HG03196 (cell line): ENCODE results near the gene PRPF40B.

ENCODE experiments used
- ATAC-seq: cut with Tn5 transposase; IDR thresholded peaks from one replicate; pipeline ENCODE4 v1.9.1; 2021; ENCODE audit not compliant: unreplicated experiment

PRPF40B gene

DNA sequence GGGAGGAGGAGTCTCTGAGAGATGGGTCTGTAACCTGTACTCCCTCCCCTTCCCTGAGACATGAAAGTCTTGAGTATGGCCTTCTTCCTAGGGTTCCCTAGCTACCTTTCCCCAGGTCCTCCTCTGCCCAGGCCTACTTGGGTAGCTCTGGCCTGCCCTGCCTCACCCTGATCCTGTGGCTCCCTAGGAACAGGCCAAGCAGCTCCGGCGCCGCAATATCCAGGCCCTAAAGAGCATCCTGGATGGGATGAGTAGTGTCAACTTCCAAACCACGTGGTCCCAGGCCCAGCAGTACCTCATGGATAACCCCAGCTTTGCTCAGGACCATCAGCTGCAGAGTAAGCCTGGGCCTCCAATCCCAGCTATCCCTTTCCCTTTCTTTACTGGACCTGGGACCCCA lies 12.3 kb downstream of the PRPF40B start:
- ATAC-seq, result no peak

DNA sequence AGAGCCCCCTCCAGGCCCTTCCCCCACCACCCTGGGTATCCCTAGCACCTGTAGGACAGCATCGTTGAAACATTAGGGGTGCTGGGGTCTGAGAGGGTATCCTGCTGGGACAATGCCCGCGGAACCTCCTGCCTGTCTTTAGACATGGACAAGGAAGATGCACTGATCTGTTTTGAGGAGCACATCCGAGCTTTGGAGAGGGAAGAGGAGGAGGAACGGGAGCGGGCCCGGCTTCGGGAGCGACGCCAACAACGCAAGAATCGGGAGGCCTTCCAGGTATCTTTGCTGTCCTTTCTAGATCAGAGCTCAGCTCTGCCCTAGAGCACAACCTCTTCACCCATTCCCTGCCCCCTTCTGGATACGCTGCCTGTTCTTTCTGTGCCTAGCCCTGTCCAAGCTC lies 13.2 kb downstream of the PRPF40B start:
- no peak for ATAC-seq

DNA sequence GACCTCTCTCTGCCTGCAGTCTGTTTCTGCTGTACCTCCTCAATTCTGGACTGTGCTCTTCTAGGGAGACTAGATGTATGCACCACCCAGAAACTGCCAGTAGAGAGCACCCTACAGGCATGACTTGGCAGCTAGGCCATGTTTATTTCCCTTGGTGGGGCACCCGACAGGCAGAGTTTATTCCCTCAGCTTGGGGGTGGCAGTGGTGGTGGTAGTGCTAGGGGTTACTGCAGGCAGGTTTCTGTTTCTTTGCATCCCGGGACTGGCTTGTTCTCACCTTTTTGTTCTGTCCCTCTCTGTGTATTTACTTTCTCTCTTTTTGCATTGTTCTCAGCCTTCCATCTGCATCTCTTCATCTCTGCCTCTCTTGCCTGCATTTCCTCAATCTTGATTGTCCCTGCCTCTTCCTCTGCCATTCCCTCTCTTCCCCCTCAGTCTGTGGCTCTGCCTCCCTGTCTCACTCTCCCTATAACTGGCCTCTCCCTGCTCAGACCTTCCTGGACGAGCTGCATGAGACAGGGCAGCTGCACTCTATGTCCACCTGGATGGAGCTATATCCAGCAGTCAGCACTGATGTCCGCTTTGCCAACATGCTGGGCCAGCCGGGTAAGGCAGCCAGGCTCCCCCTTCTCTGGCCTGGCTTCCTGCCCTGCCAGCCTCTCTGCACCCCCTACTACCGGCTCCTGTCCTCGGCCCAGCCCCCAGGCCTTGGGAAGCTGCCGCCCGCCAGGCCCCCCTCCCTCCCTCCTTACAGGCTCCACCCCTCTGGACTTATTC lies 13.8 kb downstream of the PRPF40B start:
- no peak for ATAC-seq

DNA sequence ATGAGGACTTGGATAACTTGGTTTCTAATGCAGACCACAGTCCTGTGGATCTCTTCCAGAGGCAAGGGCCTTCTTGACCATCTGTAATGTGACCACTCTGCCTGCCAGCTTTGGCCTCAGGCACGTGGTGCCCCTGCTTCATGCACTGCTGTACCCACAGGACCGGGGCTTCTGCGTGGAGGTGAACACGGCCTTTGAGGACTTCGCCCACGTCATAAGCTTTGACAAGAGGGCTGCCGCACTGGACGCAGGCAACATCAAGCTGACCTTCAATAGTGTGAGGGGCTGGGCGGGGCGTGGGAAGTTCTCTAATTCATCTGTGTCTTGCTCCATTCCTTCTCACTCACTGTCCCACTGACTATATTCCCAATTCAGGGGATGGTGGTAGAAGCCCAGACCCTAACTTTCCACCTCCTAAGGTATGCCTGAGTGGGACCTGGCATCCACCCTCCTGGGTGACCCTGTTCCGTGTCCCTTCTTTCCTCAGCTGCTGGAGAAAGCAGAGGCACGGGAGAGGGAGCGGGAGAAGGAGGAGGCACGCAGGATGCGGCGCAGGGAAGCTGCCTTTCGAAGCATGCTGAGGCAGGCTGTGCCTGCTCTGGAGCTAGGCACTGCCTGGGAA lies 18.5 kb downstream of the PRPF40B start:
- ATAC-seq, result no peak

DNA sequence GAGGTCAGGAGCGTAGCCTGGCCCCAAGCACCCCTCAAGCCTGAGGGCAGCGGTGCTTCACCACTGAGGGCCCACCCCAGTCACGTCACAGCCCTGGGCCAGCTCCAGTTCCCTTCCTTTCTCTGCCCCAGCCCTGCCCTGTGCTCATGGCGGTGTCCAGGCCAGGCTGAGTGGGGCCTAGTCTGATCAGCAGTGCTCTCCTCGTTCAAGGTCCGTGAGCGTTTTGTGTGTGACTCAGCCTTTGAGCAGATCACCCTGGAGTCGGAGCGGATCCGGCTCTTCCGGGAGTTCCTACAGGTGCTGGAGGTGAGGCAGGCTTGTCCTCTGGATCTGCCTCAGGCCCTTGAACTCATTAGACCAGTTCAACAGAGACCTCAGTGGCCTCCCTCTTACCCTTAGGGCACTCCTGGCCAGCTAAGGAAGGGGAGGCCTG lies 19.0 kb downstream of the PRPF40B start:
- no peak for ATAC-seq

DNA sequence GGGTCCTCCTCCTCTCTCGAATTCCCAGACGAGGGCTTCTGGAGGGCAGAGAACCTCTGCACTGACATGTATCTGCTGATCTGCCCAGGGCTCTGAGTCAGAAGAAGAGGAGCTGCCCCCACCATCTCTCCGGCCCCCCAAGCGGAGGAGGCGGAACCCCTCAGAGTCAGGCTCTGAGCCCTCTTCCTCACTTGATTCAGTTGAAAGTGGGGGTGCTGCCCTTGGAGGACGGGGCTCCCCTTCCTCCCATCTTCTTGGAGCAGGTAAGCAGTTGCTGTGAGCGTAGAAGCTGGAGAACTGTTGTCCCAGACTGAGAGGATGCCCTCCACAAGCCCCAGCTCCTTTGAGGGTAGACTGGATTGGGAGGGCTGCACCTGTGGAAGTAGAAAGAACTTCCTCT lies 19.8 kb downstream of the PRPF40B start:
- no peak for ATAC-seq

DNA sequence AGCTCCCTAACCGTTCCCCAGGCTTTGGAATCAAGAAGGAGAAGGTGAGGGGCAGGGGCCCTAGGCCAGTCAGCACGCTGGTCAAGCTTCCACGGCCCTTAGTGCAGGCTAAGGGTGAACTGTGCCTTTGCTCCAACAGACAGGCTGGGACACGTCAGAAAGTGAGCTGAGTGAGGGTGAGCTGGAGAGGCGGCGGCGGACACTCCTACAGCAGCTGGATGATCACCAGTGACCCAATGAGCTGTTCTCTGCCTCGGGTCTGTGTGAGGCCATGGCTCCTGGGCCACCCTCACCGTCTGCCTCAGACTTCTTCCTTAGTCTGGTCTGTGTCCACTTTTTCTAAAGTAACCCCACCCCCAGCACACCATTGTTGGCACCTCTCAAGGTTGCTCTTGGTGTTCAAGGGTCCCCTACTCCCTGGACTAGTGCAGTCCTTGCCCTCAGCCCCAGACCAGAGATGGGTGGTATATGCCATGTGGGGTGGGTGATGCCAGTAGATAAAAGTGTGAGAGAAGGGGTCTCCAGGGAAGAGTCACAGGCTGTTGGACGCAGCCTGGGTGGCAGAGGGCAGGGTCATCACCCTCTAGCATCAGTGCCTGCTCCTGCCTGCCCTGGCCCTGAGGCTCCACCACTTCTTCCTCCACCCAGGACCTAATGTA lies 20.7 kb downstream of the PRPF40B start:
- ATAC-seq, result no peak

DNA sequence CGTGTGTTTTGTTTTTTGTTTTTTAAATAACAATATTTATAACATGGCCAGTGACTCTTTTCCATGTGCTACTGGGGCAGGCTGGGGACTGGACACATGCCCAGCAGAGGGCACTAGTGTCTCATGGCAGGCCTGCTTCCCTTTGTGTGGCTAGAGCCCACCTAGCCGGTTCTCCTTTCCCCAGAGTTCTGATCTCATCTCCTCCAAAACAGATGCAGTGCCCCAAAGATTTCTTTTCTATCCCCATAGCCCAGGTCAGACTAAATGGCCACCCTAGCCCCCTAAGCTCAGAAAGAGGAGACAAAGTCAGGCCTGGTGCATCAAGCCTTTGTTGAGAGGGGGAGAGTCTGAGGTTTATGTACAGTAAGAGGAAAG lies 21.2 kb downstream of the PRPF40B start:
- ATAC-seq, result no peak

DNA sequence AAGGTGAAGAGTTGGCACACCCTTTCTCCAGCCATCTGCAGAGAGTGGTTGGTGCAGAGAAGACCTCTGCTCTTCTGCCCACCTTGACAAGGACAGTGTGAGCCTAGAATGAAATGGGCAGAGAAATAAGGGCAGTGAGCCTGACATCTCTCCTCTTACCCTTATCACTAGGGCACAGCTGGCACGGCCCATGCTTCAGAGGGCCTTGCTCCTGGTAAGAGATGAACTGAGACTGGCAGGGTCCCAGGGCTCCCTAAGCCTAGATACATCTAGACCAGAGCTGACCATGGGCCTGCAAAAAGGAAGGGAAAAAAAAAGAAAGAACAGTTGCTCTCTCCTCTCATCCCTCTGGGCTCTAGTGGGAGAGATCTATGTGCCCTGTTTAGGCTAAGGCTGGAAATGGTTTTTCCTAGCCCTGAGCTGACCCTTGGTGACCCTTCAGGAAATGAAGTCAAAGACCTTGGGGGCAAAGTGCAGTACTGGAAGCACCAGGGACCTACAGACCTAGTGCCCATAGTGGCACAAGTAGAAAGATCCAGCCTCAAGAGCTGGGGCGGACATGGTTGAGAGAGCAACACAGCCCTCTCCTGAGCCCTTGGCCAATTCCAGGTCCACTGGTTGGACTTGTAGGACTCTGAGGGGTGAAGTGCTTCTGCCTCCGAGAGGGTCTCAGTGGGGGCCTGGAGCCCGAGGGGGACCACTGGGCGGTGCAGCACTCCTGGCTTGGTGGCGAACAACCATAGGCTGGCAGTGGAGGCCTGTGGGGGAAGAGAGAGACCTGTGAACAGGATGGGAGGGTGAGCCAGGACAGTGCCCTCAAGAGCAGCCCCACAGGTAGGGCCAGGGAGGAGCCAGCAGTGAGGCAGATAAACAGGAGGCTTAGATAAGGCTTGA lies 22.0 kb downstream of the PRPF40B start:
- ATAC-seq, result no peak

DNA sequence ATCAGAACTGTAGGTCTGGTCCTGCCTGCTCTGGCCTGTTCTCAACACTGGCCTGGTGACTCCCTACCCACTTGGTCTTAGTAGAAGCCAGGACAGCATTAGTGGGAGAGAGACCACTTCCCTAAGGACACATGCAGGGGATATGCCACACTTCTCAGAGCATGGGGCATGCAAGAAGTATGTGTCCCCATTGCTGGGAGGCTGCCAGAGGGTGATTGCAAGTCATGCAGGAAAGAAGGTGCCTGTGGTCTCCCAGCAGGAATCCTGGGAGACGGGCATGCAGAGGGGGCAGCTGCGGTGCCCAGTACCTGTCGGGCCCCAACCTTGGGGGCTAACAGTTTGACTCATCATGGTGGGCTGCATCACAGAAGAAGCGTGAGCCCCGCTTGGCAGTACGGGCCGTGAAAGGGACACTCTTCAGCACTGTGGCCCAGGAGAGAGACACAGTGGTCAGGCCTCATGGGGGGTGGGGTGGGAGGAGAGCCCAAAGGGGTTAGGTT lies 23.0 kb downstream of the PRPF40B start:
- no peak for ATAC-seq

DNA sequence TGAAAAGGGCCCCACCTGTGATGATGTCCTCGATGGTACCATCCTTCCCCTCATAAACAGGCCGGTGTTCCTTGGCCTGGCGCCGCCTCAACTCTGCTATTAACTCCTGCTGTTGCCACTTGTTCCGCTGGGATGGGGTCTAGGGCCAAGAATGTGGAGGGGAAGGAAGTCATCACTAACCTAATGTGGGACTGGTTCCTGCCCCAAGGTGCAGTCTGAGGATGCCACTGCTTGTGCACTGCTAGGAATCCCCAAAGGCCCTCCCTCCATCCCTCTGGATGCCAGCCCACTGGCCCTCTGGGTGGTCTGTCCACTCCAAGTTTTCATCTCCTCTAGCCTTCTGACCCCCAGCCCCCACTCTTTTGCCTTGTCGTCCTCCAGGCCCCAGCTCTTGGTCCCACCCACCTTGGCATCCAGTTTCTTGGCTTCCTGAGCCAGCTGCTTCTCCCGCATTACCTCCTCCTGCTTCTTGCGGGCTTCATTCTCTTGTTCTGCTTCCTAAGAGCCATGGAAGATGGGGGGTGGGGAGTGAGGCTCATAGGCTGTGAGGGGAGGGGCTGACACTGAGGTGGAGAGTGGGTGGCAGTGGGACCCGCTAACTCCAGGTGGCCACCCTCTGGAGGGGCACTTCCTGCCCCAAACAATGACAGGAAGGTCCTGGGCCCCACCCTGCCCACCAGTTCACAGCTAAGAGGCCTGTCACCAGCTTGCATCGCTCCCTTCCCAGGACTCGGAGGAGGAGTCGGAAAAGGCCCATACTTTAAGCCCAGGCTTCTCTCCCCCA lies 23.7 kb downstream of the PRPF40B start:
- no peak for ATAC-seq

DNA sequence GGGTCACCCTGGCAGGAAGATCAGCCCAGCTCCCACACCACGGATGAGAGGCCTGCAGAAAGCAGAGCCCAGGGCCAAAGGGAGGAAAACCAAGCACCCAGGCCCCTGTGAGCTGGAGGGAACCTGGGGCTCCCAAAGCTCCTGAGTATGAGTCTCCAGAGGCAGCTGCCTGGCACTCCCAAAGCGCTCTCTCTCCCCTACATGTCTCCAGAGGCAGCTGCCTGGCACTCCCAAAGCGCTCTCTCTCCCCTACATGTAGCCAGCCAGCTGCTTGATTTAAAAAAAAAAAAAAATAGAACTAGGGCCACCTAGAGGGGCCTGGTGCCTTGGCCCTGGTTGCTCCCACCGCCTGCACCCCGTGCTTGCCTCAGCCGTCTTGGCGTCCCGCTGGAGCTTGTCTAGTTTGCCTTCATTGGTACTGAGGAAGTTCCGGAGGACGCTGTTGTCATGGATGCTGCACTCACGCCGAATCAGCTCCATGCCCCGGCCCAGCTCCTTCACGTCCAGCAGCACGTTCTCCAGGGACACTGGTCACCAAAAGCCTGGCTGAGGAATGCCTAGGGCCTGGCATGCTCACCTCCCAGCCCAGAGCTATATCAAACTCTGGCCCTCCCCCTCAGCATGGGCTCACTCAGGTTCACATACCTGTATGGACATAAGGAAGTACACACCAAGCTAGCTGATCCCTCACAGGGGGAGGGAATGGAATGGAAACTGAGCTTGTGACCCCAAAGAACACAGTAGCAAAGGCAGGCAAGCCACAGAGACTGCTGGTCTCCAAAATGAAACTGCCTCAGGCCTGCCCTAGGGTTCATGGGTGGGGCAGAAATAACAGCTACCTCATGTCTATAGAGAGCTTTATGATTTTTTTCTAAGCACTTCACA lies 24.7 kb downstream of the PRPF40B start:
- no peak for ATAC-seq

DNA sequence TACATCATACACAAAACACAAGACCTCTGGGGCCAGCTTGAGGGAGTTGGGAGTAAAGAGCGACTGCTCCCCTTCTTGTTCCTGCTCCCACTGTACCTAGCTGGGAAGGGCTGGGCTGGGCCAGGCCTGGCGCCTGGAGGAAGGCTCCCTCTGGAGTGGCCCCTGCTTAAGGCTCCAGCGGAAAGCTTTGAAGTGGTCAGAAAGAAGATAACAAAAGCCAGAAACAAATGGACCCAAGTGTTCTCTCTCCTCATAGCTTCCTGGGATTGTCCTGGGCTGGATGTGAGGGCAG lies 25.3 kb downstream of the PRPF40B start:
- ATAC-seq, result no peak

DNA sequence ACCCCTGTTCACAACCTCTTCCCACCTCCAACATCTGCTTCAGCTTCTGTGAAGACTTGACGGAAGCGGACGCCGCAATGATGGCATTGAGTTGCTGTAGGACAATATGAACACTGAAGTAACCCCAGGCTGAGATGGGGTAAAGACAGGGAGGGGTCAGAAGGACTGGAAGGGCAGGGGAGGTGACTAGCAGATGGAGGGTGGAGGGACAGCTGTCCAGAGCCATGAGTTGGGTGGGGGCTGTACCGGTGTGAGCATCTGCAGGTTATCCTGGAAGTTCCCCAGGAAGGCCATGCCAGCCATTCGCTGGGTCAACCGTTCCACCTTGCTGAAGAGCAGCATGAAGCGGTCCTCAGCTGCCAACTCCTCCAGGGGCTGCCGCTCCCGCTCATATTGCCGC lies 26.1 kb downstream of the PRPF40B start:
- no peak for ATAC-seq

DNA sequence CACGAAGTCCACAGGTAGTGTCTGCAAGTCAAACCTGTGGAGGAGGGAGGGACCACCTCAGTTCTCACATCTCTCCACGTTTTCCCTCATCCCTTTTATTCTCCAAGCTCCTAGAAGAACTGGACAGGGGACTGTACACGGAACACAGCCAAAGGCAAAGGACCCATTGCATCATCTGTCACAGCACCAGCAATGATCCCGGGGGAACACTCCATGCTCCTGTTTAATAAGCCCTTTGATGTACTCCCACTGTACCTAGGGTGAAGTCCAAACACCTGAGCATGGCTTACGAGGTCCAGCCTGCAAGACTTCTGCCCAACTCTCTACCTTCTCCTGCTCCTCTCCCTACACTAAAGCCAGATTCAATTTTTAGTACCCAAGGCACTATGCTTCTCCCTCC lies 26.5 kb downstream of the PRPF40B start:
- no peak for ATAC-seq

DNA sequence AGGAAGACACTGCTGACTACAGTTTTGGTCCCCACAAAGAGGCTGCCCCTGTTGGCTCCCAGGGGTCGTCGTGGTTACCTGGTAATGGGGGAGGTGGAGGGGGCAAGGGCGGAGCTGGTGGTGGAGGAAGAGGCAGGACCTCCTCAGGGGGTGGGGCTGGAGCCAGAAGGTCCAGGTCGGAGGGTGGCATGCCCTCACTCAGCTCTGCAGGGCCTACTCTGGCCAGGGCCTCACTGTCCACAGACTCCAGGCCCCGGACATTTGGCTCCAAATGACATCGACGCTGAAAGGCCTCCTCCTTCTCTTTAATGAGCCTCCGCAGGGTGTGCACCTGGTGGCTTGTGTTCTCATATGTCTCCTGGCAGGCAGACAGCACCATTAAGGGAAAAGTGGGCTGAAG lies 28.5 kb downstream of the PRPF40B start:
- no peak for ATAC-seq

DNA sequence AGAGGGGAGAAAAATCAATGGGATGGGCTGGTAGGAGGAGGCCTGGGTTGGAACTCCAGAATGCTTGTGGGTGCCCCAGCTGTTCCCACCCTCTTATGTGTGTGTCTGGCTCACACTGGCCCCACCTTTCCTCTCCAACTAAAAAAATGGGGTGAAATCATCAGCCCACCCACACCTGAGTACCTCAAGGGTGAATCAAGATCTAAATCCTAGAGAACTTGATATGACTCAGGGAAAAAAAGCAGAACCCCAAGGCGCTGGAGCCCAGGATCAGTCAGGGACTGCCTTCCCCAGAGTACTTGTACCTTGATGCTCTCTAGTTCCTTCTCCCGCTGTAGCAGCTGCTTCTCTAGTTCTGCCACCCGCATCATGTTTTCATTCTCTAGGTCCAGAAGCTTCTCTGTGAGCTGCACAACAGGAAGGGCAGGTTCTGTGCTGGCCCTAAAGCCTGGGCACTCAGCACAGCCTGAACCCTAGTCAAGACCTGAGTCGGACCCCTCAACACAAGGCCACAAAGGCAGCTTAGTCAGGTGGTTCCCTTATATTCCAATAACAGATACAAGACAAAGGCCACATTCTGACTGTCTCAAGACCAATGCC lies 29.7 kb downstream of the PRPF40B start:
- ATAC-seq, result no peak

DNA sequence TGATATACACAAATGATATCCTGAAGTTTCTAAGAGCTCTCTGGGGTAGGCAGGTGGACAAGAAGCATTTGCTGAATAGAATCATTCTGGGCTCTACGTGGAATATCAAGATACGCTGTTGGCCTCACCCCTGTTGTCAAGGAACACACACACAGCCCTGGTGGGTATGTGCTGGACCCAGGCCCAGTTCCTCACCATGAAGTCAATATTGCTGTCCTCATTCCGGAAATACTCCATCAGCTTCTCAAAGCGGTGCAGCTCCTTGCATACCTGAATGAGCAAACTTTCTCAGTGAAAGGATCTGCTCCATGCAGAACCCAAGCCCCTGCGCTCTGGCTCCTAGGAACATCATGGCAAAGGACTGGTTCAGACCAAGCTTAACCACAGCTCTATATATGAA lies 31.4 kb downstream of the PRPF40B start:
- ATAC-seq, result no peak

DNA sequence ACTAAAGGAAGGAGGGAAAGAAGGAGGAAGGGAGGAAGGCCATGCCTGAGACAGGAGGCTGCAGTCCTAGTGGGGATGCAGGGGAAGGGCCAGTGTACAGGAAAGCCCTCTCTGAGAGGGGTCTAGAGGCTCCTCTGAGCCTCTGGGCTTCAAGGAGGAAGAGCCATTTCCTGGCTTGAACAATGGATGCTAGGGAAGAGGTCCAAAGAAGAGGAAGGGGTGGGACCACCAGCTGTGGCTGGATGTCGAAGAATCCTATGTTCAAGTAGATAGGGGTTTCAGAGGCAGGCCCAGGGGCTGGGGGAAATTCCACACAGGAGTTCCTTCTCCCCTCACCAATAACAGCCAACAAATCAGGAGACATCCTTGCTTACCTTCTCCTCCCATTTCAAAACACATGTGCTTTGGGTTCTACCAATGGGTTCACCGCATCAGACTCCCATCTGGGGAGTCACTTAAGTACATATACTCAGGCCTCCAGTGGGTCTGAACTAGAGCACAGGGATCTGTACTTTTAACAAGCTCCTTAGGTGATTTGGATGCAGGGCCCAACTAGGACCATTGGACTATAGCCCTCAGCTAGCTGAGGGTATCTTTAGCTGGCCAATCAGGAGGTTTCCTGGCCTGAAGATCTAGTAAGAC lies 32.4 kb downstream of the PRPF40B start:
- ATAC-seq, result no peak
